Rectal smooth muscle tissue (tissue), 1 donor: ENCODE data around the gene MPIG6B.

ENCODE experiments used
- H3K27ac ChIP-seq: one replicate; pipeline ENCODE4 v1.7.0; 2013; ENCODE audit warnings: low read depth, low read length, inconsistent platforms
- H3K27me3 ChIP-seq: one replicate; pipeline ENCODE4 v1.7.0; 2013; ENCODE audit warnings: low read length; ENCODE audit not compliant: control insufficient read depth, insufficient read depth
- H3K36me3 ChIP-seq: one replicate; pipeline ENCODE4 v1.7.0; 2013; ENCODE audit warnings: low read length; ENCODE audit not compliant: control insufficient read depth, insufficient read depth
- H3K4me1 ChIP-seq: one replicate; pipeline ENCODE4 v1.7.0; 2013; ENCODE audit warnings: low read length; ENCODE audit not compliant: control insufficient read depth, insufficient read depth
- H3K4me3 ChIP-seq: one replicate; pipeline ENCODE4 v1.7.0; 2013; ENCODE audit warnings: low read length
- H3K9ac ChIP-seq: one replicate; pipeline ENCODE4 v1.7.0; 2013; ENCODE audit warnings: low read length

MPIG6B gene

DNA sequence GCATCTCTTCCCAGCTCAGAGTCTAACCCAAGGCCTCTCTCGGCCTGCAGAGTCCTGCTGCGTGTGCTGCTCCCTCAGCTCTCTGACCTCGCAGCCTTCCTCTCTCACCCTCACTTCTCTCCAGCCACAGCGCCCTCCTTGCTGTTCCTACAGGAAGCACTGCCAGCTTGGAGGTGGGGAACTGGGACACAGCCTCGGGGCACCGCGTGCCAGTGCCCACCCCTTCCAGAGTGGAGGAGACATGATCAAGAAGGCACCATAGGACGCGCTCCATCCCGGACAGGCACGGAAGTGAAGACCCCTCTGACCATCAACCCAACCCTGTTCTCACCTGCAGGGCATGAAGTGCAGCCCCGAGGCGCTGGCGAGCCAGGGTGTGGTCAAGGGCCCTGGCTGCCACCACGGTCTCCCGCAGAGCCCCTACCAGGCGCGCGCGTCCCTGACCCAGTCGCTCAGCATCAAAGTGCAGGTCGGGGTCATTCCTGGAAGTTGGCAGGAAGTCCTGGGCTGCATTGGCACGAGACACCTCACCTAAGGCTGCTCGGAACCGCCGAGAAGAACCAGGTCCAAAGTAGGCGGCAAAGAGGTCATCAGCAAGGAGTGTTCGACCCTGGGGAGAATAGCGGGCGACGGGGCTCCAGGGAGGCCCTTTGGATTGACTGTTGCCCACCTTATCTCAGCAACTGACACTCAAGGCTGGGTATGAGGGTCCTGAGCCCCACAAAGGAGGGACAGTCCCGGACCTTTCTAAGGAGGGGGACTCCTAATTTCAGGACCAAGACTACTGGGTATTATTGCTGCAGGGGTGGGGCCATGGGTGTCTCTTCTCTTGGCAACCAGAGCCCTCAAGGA is 52.7 kb downstream of the MPIG6B start:
- Histone ChIP-seq H3K9ac (no peak overlapping the region), H3K27ac (no peak overlapping the region)

More for the DNA sequence above, 52.7 kb downstream of the MPIG6B start:
- Histone ChIP-seq H3K36me3 (peaks cover 8% of the 10 kb centered on the region), H3K27me3 (no peaks in the 10 kb centered on the region), H3K4me3 (no peak overlapping the region), H3K4me1 (no peaks in the 10 kb centered on the region)
